GM18867 (cell line): ENCODE results near the gene ERVK3-1.
A peak's percentile ranks its signal among the peaks of the same experiment; 100 is the strongest.

ENCODE experiments used
- ATAC-seq: cut with Tn5 transposase; IDR thresholded peaks from one replicate; pipeline ENCODE4 v1.9.1; 2021; ENCODE audit warnings: mild to moderate bottlenecking, moderate library complexity; ENCODE audit not compliant: unreplicated experiment

Gene ERVK3-1

DNA sequence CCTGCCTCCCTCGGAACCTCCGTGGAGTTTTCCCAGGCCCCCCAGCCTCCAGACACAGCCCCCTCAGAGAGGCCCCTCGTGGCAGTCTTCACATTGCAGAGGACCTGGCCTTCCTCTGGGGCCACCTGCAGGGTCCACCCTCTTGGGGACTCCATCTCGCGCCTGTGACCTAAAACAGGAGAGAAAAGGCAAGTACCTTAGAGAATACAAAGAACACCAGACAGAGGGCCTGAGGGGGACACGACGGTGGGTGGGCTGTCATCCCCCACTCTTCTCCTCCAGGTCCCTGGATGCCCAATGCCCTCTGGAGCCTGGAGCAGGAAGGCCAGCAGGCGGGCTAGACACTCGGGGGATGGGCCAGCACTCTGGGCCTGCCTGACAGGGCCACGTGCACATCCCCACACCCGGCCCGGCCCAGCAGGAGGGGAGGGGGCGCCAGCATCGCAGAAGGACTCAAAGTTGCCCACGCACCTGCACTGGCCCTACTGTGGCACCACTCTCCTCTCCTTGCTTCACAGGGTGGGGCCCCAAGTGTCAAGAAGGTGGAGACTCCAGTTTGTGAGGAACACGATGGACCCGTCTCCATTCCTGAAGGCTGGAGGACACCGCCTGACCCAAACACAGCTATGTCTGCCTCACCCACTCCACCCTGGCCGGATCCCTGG lies 52.4 kb downstream of the ERVK3-1 start:
- no peak for ATAC-seq

- ATAC-seq, result peak; percentile 17
Measured at GRCh38 chr19:58361900-58362271, 56.7 kb downstream of the ERVK3-1 start.

GRCh38 chr19:58362272-58362994 lies 57.3 kb downstream of the ERVK3-1 start, which contains the start of gene ZNF497:
TSS of gene ZNF497 (minus strand) at chr19:58362751. CDS start at chr19:58357635, 5,116 bp downstream.
- ATAC-seq, result peak; percentile 91

DNA sequence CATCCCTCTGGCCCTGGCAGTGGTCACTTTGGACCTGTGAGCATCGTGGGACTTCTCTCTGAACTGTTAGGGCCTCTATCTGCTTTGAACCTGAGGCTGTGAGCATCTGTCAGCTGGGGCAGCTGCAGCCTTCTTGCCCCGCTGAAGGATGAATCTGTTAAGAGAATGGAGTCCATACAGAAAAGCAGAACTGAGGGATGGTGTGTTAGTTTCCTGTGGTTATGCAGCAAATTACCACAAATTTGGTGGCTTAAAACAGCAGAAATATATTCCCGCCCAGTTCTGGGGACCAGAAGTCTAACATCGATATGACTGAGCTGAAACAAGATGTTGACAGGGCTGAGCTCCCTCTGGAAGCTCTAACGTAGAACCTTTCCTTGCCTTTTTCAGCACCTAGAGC lies 59.0 kb downstream of the ERVK3-1 start:
- no peak for ATAC-seq
